HEK293 (cell line): Measurements from ENCODE around the gene SARS1.

Source experiments
- CTCF ChIA-PET: fragments of 350-600 bp; formaldehyde crosslinking; extraction: SDS; loops from one replicate; lab custom pipeline; 2021; ENCODE audit warnings: antibody characterized with exemption; lab: Yijun Ruan, JAX
- POLR2A ChIA-PET: fragments of 300-600 bp; formaldehyde crosslinking; extraction: SDS; loops from one replicate; lab custom pipeline; 2020; ENCODE audit warnings: antibody characterized with exemption, inconsistent platforms; lab: Yijun Ruan, JAX
- H3K27ac ChIP-seq: fragments of 200-500 bp; sonication (Bioruptor generic); 2 replicates; pipeline ENCODE4 v1.5.1; 2014; ENCODE audit warnings: low read depth, low read length, control low read depth, inconsistent platforms; ENCODE audit errors: extremely low read depth
- H3K36me3 ChIP-seq, 2 experiments: fragments of 200-500 bp in 1 of 2; sonication (Bioruptor generic) in 1 of 2; 1 replicate in 1 of 2; 2 replicates in 1 of 2; pipeline ENCODE4 v1.5.1; 2014 to 2017; ENCODE audit warnings: inconsistent platforms in 2 of 2, low read length in 2 of 2; ENCODE audit not compliant: control insufficient read depth in 2 of 2, insufficient read depth in 1 of 2
- H3K4me1 ChIP-seq: fragments of 200-500 bp; sonication (Bioruptor generic); 2 replicates; pipeline ENCODE4 v1.5.1; 2014; ENCODE audit warnings: mild to moderate bottlenecking, low read length, inconsistent platforms; ENCODE audit not compliant: control insufficient read depth, insufficient read depth
- H3K4me3 ChIP-seq: 2 replicates; pipeline ENCODE4 v1.5.1; 2011; ENCODE audit warnings: low read depth, mild to moderate bottlenecking, control low read depth, low read length, moderate library complexity
- H3K9me3 ChIP-seq: fragments of 200-500 bp; sonication (Bioruptor generic); 2 replicates; pipeline ENCODE4 v1.5.1; 2014; ENCODE audit warnings: low read depth, low read length, inconsistent platforms; ENCODE audit not compliant: control insufficient read depth, insufficient read depth
- BCL11B ChIP-seq: fragments of 450-650 bp; formaldehyde crosslinking; IDR thresholded peaks from 2 replicates; pipeline ENCODE4 v1.5.1; 2016; ENCODE audit warnings: low read depth, missing biosample characterization, missing genetic modification characterization
- TRIM28 ChIP-seq: IDR thresholded peaks from 2 replicates; pipeline ENCODE4 v1.6.1; 2011; ENCODE audit warnings: low read length, control low read depth, borderline replicate concordance
- ZBTB11 ChIP-seq: fragments of 450-650 bp; formaldehyde crosslinking; conservative IDR thresholded peaks from 2 replicates; pipeline ENCODE4 v1.5.1; 2016; ENCODE audit warnings: low read depth, missing biosample characterization, missing genetic modification characterization
- ZNF223 ChIP-seq: fragments of 450-650 bp; formaldehyde crosslinking; IDR thresholded peaks from 2 replicates; pipeline ENCODE4 v1.5.1; 2016; ENCODE audit warnings: missing biosample characterization, missing genetic modification characterization
- ZNF302 ChIP-seq: fragments of 450-650 bp; formaldehyde crosslinking; IDR thresholded peaks from 2 replicates; pipeline ENCODE4 v1.5.1; 2016; ENCODE audit warnings: missing biosample characterization, missing genetic modification characterization, low read depth
- ZNF311 ChIP-seq: fragments of 450-650 bp; formaldehyde crosslinking; IDR thresholded peaks from 2 replicates; pipeline ENCODE4 v1.5.1; 2017; ENCODE audit warnings: missing biosample characterization, missing genetic modification characterization, borderline replicate concordance
- ZNF654 ChIP-seq: fragments of 450-650 bp; formaldehyde crosslinking; IDR thresholded peaks from 2 replicates; pipeline ENCODE4 v1.5.1; 2016; ENCODE audit warnings: low read depth, missing biosample characterization, missing genetic modification characterization
- ZNF768 ChIP-seq: fragments of 450-650 bp; formaldehyde crosslinking; IDR thresholded peaks from 2 replicates; pipeline ENCODE4 v1.5.1; 2018; ENCODE audit warnings: missing biosample characterization, mild to moderate bottlenecking, missing genetic modification characterization
- ZSCAN16 ChIP-seq: fragments of 450-650 bp; formaldehyde crosslinking; IDR thresholded peaks from 2 replicates; pipeline ENCODE4 v1.5.1; 2016; ENCODE audit warnings: missing biosample characterization, missing genetic modification characterization
- ZSCAN23 ChIP-seq: fragments of 450-650 bp; formaldehyde crosslinking; IDR thresholded peaks from 2 replicates; pipeline ENCODE4 v1.5.1; 2016; ENCODE audit warnings: missing biosample characterization, missing genetic modification characterization
- TF ChIP-seq, protein P1 (sequence below): fragments of 450-650 bp; formaldehyde crosslinking; IDR thresholded peaks from 2 replicates; pipeline ENCODE4 v1.5.1; 2016; ENCODE audit warnings: missing biosample characterization, missing genetic modification characterization
- TF ChIP-seq, protein P2 (sequence below): fragments of 450-650 bp; formaldehyde crosslinking; IDR thresholded peaks from 2 replicates; pipeline ENCODE4 v1.5.1; 2016; ENCODE audit warnings: missing biosample characterization, missing genetic modification characterization
- TF ChIP-seq, protein P3 (sequence below): fragments of 450-650 bp; formaldehyde crosslinking; IDR thresholded peaks from 2 replicates; pipeline ENCODE4 v1.5.1; 2017; ENCODE audit warnings: missing biosample characterization, missing genetic modification characterization
- TF ChIP-seq, protein P4 (sequence below): fragments of 450-650 bp; formaldehyde crosslinking; IDR thresholded peaks from 2 replicates; pipeline ENCODE4 v1.5.1; 2016; ENCODE audit warnings: missing biosample characterization, missing genetic modification characterization

Gene SARS1

DNA sequence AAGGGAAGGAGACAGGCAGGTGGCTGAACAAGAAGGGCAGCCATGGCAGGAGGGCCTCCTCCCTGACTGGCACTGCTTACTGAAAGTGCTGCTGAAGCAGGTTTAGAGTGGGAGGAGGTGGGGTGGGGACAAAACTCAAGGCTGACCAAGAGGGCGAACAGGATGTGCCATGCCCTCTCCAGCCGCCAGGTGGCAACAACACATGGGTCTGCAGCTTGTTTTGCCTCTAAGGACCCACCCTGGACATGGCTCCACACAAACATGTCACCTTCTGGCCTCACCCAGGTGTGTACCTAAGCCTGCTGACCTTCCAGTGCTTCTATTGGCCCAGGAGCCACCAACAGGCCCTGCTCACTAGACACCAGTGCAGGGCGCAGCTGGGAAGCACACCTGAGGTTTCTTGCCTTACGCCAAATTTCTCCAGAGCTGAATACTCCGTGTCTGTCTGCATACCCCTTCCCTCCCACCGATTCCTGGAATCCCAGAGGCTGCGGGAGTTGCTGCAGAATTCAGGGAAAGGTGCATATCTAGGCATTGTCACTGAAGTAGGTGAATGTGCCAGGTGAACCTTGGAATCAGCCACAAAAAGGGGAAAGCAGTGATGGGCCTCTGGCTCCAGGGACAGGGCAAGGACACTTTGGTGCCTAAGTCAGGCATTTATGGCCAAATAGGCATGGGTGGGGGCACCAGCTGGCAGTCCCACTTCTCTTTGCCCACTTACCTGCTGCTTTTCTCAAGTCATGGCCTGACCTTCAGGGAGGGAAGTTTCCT is 63.9 kb downstream of the SARS1 start (continued):
- TF ChIP-seq ZNF654 (tag by site-specific recombination) (peak; percentile 53), ZSCAN23 (tag by site-specific recombination) (no peak), ZSCAN16 (tag by site-specific recombination) (no peak), ZBTB11 (tag by site-specific recombination) (no peak), ZNF302 (tag by site-specific recombination) (no peak), ZNF768 (tag by site-specific recombination) (no peak), TRIM28 (no peak), BCL11B (no peak), ZNF223 (tag by site-specific recombination) (no peak)
- TF ChIP-seq, protein P1, sequence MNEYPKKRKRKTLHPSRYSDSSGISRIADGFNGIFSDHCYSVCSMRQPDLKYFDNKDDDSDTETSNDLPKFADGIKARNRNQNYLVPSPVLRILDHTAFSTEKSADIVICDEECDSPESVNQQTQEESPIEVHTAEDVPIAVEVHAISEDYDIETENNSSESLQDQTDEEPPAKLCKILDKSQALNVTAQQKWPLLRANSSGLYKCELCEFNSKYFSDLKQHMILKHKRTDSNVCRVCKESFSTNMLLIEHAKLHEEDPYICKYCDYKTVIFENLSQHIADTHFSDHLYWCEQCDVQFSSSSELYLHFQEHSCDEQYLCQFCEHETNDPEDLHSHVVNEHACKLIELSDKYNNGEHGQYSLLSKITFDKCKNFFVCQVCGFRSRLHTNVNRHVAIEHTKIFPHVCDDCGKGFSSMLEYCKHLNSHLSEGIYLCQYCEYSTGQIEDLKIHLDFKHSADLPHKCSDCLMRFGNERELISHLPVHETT (tag by site-specific recombination), result no peak
- TF ChIP-seq, protein P2, sequence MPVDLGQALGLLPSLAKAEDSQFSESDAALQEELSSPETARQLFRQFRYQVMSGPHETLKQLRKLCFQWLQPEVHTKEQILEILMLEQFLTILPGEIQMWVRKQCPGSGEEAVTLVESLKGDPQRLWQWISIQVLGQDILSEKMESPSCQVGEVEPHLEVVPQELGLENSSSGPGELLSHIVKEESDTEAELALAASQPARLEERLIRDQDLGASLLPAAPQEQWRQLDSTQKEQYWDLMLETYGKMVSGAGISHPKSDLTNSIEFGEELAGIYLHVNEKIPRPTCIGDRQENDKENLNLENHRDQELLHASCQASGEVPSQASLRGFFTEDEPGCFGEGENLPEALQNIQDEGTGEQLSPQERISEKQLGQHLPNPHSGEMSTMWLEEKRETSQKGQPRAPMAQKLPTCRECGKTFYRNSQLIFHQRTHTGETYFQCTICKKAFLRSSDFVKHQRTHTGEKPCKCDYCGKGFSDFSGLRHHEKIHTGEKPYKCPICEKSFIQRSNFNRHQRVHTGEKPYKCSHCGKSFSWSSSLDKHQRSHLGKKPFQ (tag by site-specific recombination), result no peak

DNA sequence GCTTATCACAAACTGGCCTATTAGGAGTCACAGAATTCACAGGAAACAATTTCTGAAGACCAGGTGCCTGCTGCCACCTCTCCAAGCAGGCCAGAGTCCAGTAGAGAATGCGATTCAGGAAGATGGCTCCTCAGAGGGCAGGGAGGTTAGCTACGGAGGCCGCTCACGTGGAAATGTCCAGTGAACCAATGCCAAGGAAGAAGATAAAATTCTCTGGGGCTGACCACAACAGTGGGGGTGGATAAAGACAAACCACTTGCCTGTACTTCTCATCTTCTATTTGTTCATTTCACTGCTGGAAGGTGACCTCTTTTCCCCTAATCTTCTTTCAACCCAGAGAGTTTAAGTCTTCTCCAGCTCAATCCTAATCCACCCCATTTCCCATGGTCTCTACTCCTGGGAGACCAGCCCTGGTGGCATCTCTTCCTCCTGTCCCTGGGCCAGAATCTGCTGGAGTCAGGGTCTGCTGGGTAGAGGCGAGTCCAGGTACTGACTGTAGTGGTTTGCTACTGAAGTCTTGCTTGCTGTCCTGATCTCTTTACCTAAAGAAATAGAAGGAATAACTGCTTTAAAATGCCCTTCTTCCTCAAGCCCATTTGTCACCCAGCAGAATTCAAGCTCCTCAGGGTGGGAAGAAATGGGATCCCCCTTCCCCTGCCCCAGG is 66.0 kb downstream of the SARS1 start:
- ChIA-PET CTCF (interaction anchor here (0.7 to 5.5 kb wide), 8 partner anchors 20 to 253 kb away, joined by 3 to 126 read pairs (median 4); partner anchors contain the start of gene SORT1), POLR2A (no interaction called here)
- Histone ChIP-seq H3K9me3 (no peaks in the 10 kb centered on the region), H3K4me1 (peaks cover 7% of the 10 kb centered on the region), H3K4me3 (no peak overlapping the region), H3K36me3 (peaks cover 8 to 43% of the 10 kb centered on the region in 2 experiments), H3K27ac (no peak overlapping the region)
- TF ChIP-seq, protein P3, sequence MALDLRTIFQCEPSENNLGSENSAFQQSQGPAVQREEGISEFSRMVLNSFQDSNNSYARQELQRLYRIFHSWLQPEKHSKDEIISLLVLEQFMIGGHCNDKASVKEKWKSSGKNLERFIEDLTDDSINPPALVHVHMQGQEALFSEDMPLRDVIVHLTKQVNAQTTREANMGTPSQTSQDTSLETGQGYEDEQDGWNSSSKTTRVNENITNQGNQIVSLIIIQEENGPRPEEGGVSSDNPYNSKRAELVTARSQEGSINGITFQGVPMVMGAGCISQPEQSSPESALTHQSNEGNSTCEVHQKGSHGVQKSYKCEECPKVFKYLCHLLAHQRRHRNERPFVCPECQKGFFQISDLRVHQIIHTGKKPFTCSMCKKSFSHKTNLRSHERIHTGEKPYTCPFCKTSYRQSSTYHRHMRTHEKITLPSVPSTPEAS (tag by site-specific recombination), result no peak
- TF ChIP-seq, protein P4, sequence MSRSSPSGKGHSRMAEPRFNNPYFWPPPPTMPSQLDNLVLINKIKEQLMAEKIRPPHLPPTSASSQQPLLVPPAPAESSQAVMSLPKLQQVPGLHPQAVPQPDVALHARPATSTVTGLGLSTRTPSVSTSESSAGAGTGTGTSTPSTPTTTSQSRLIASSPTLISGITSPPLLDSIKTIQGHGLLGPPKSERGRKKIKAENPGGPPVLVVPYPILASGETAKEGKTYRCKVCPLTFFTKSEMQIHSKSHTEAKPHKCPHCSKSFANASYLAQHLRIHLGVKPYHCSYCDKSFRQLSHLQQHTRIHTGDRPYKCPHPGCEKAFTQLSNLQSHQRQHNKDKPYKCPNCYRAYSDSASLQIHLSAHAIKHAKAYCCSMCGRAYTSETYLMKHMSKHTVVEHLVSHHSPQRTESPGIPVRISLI (tag by site-specific recombination), result no peak
- no peak for TF ChIP-seq ZNF311
